ENCODE data around the gene ZBTB49. TPM values are rescaled to one million over a fixed set of nuclear protein-coding genes. Genes with fewer than 3 reads are reported as not detected.

The ZBTB49 gene
- total and polyA plus RNA-seq, 2 of the 13 experiments (the other 11 are each of a cell fraction or from before 2014, with no cell fraction given): 3.3 to 4.3 TPM

DNA sequence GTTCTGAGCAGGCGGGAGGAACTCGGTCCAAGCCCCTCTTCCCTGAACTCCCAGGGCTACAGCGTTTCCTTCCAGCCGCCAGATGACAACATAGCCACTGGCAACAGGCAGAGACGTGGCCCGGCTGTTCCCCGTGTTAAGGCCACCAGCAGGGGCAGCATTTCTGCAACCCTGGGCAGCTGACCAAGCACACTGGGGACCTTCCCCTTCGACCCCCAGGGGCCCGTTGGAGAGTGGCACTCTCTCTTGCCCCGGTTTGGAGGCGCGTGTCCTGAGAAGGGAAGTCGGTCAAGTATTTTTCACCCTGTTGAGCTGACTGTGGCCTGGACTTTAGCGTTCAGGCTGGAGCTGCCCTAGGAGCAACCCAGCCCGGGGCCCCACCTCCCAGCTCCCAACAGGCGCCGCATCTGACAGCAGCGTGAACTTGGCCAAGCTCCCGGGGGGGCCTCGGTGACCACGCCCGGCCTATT lies 37.6 kb downstream of the ZBTB49 start (continued):
- TF ChIP-seq ZNF646 (CRISPR knock-in tag; IDR thresholded peaks at IDR 0.05) (no peak), PHF20 (CRISPR knock-in tag; IDR thresholded peaks at IDR 0.05) (peak; percentile 58; the same call in 1 of the 2 replicates), CBFB (CRISPR knock-in tag; IDR thresholded peaks at IDR 0.05) (0 out of 2 replicates have a peak, but pooled peaks have one; percentile 69), RARA (CRISPR knock-in tag; IDR thresholded peaks at IDR 0.05) (peak; percentile 34; the same call in 1 of the 2 replicates), ZNF556 (CRISPR knock-in tag; IDR thresholded peaks at IDR 0.05; ENCODE audit: borderline replicate concordance) (peak; percentile 23; the same call in 1 of the 2 replicates), ZBTB38 (CRISPR knock-in tag; IDR thresholded peaks at IDR 0.05) (0 out of 2 replicates have a peak, but pooled peaks have one; percentile 32), YEATS4 (CRISPR knock-in tag; IDR thresholded peaks at IDR 0.05; ENCODE audit: borderline replicate concordance) (peak; percentile 71), TSC22D2 (CRISPR knock-in tag; IDR thresholded peaks at IDR 0.05; ENCODE audit: borderline replicate concordance) (0 out of 2 replicates have a peak, but pooled peaks have one; percentile 54), ZBTB4 (CRISPR knock-in tag; IDR thresholded peaks at IDR 0.05; ENCODE audit: borderline replicate concordance) (0 out of 2 replicates have a peak, but pooled peaks have one; percentile 30), ZNF687 (CRISPR knock-in tag; IDR thresholded peaks at IDR 0.05) (peak; percentile 87)
- TF ChIP-seq, protein P1, sequence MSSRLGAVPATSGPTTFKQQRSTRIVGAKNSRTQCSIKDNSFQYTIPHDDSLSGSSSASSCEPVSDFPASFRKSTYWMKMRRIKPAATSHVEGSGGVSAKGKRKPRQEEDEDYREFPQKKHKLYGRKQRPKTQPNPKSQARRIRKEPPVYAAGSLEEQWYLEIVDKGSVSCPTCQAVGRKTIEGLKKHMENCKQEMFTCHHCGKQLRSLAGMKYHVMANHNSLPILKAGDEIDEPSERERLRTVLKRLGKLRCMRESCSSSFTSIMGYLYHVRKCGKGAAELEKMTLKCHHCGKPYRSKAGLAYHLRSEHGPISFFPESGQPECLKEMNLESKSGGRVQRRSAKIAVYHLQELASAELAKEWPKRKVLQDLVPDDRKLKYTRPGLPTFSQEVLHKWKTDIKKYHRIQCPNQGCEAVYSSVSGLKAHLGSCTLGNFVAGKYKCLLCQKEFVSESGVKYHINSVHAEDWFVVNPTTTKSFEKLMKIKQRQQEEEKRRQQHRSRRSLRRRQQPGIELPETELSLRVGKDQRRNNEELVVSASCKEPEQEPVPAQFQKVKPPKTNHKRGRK (CRISPR knock-in tag; IDR thresholded peaks at IDR 0.05): 0 out of 2 replicates have a peak, but pooled peaks have one; percentile 35
- TF ChIP-seq, protein P2, sequence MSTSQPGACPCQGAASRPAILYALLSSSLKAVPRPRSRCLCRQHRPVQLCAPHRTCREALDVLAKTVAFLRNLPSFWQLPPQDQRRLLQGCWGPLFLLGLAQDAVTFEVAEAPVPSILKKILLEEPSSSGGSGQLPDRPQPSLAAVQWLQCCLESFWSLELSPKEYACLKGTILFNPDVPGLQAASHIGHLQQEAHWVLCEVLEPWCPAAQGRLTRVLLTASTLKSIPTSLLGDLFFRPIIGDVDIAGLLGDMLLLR (CRISPR knock-in tag; IDR thresholded peaks at IDR 0.05): no peak
